ENCODE data around the gene NR4A3. TPM values are rescaled to one million over a fixed set of nuclear protein-coding genes. Genes with fewer than 3 reads are reported as not detected.

The NR4A3 gene
- total and polyA plus RNA-seq, 10 of the 15 experiments (the other 5 are each of a cell fraction or from before 2014, with no cell fraction given), result 0.04 to 2.1 (median 0.64) TPM; not detected in 1

DNA sequence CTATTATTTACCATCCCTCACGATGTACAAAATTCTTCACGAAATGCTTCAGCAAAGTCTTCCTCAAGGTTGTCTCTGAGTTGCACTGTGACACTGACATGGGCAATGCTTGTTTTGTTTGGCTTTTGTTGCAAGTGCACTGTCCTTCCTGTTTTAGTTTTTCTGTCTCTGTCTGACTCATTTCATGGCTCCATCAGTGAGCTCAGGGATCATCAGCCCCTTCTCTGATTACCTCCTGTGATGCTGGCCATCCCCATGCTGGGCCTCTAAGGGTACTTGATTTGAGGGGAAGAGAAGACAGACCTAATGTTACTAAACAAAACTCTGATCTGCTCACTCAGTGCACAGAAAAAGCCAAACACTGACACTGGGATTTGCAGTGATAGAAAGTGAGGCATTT, 47.2 kb downstream of the NR4A3 start (continued):
- TF ChIP-seq, protein P1, sequence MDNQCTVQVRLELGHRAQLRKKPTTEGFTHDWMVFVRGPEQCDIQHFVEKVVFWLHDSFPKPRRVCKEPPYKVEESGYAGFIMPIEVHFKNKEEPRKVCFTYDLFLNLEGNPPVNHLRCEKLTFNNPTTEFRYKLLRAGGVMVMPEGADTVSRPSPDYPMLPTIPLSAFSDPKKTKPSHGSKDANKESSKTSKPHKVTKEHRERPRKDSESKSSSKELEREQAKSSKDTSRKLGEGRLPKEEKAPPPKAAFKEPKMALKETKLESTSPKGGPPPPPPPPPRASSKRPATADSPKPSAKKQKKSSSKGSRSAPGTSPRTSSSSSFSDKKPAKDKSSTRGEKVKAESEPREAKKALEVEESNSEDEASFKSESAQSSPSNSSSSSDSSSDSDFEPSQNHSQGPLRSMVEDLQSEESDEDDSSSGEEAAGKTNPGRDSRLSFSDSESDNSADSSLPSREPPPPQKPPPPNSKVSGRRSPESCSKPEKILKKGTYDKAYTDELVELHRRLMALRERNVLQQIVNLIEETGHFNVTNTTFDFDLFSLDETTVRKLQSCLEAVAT (IDR thresholded peaks at IDR 0.05), result peak; percentile 96
- TF ChIP-seq CHD1 (IDR thresholded peaks at IDR 0.05; ENCODE audit: low read depth, low read length) (no peak), CBX3 (IDR thresholded peaks at IDR 0.05; ENCODE audit: borderline replicate concordance, low read depth) (no peak), SRF (IDR thresholded peaks at IDR 0.05; ENCODE audit: low read depth in 2 of 2, low read length in 2 of 2) (peak in 1 of 2 experiments; percentile 88; a peak in 2 of 4 replicates), RUNX3 (IDR thresholded peaks at IDR 0.05; ENCODE audit: low read length) (peak; percentile 56), NBN (IDR thresholded peaks at IDR 0.05) (no peak), CREB1 (IDR thresholded peaks at IDR 0.05; ENCODE audit: low read depth) (peak; percentile 55; the same call in 1 of the 2 replicates), SREBF1 (IDR thresholded peaks at IDR 0.05; ENCODE audit: low read length) (no peak), JUNB (IDR thresholded peaks at IDR 0.05) (peak; percentile 89), ETV6 (conservative IDR thresholded peaks at IDR 0.05 in 1 of 2, IDR thresholded peaks at IDR 0.05 in 1 of 2; ENCODE audit: borderline replicate concordance in 1 of 2, low read depth in 1 of 2) (peak in 1 of 2 experiments; percentile 84; a peak in 2 of 4 replicates), IKZF2 (IDR thresholded peaks at IDR 0.05) (0 out of 4 replicates have a peak, but pooled peaks of 1 of the 2 experiments have one; percentile 14), TCF3 (IDR thresholded peaks at IDR 0.05; ENCODE audit: borderline replicate concordance, insufficient read depth, low read depth, low read length) (no peak), NFIC (IDR thresholded peaks at IDR 0.05; ENCODE audit: low read depth, low read length) (peak; percentile 38; the same call in 1 of the 2 replicates), IRF4 (IDR thresholded peaks at IDR 0.05; ENCODE audit: low read depth, low read length) (peak; percentile 82), ZZZ3 (IDR thresholded peaks at IDR 0.05; ENCODE audit: control insufficient read depth, insufficient read length, low read depth) (no peak), FOXM1 (IDR thresholded peaks at IDR 0.05; ENCODE audit: low read depth, low read length) (0 out of 2 replicates have a peak, but pooled peaks have one; percentile 16), CREM (IDR thresholded peaks at IDR 0.05; ENCODE audit: low read depth) (peak; percentile 37; the same call in 1 of the 2 replicates)
- TF ChIP-seq, protein P2, sequence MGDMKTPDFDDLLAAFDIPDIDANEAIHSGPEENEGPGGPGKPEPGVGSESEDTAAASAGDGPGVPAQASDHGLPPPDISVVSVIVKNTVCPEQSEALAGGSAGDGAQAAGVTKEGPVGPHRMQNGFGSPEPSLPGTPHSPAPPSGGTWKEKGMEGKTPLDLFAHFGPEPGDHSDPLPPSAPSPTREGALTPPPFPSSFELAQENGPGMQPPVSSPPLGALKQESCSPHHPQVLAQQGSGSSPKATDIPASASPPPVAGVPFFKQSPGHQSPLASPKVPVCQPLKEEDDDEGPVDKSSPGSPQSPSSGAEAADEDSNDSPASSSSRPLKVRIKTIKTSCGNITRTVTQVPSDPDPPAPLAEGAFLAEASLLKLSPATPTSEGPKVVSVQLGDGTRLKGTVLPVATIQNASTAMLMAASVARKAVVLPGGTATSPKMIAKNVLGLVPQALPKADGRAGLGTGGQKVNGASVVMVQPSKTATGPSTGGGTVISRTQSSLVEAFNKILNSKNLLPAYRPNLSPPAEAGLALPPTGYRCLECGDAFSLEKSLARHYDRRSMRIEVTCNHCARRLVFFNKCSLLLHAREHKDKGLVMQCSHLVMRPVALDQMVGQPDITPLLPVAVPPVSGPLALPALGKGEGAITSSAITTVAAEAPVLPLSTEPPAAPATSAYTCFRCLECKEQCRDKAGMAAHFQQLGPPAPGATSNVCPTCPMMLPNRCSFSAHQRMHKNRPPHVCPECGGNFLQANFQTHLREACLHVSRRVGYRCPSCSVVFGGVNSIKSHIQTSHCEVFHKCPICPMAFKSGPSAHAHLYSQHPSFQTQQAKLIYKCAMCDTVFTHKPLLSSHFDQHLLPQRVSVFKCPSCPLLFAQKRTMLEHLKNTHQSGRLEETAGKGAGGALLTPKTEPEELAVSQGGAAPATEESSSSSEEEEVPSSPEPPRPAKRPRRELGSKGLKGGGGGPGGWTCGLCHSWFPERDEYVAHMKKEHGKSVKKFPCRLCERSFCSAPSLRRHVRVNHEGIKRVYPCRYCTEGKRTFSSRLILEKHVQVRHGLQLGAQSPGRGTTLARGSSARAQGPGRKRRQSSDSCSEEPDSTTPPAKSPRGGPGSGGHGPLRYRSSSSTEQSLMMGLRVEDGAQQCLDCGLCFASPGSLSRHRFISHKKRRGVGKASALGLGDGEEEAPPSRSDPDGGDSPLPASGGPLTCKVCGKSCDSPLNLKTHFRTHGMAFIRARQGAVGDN (IDR thresholded peaks at IDR 0.05), result no peak
- TF ChIP-seq, protein P3, sequence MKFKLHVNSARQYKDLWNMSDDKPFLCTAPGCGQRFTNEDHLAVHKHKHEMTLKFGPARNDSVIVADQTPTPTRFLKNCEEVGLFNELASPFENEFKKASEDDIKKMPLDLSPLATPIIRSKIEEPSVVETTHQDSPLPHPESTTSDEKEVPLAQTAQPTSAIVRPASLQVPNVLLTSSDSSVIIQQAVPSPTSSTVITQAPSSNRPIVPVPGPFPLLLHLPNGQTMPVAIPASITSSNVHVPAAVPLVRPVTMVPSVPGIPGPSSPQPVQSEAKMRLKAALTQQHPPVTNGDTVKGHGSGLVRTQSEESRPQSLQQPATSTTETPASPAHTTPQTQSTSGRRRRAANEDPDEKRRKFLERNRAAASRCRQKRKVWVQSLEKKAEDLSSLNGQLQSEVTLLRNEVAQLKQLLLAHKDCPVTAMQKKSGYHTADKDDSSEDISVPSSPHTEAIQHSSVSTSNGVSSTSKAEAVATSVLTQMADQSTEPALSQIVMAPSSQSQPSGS (IDR thresholded peaks at IDR 0.05; ENCODE audit: low read length), result no peak

Measured in GM12878 (cell line).